Activated naive CD4-positive, alpha-beta T cell (primary cell): ENCODE results near the gene AP3M1.
A peak's percentile ranks its signal among the peaks of the same experiment; 100 is the strongest.
"Not testable (repeated sequence)": the region's sequence is repeated elsewhere in the genome, so short reads cannot be mapped to it uniquely, and the experiment has no call there.

ENCODE experiments used
- DNase-seq, 4 experiments: peaks; one replicate each; lab custom pipeline; 2025; lab: John Stamatoyannopoulos, UW

The AP3M1 gene, protein sequence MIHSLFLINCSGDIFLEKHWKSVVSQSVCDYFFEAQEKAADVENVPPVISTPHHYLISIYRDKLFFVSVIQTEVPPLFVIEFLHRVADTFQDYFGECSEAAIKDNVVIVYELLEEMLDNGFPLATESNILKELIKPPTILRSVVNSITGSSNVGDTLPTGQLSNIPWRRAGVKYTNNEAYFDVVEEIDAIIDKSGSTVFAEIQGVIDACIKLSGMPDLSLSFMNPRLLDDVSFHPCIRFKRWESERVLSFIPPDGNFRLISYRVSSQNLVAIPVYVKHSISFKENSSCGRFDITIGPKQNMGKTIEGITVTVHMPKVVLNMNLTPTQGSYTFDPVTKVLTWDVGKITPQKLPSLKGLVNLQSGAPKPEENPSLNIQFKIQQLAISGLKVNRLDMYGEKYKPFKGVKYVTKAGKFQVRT

DNA sequence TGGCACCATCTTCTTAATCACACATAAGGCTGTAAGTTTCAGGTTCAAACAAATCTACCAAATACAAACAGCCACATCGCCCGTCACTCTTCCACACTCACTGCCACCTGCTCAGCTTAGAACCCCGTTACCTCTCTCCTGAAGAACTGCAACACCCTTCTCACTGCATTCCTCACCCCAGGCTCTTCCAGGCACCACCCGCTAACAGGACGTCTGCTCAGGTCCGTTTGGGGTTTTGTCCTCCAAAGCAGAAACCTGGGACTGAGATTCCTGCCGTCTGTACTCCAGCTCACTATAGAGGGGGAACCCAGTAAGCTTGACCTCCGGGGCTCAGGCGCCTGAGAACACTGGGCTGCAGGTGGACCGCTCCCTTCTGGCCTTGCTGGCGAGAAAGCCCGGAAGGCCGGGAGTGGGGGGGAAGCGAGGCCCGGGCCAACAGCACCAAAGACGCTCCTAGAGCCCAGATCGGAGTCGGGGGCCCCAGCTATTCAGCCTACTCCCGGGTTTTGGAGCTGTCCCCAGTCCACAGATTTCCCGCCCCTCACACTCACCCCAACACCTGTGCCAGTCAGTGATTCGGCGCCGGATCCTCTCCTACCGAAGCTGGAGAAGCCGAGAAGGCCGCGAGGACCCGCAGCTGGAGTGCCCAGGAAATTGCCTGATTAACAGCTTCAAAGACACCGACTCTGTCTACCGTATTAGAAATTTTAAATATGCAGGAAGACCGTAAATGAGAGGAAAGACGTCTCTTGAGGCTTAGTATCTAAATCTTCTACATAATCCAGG lies at the start of gene AP3M1:
Gene AP3M1 (minus strand): TSS at position 625 of the 786 bp plus-strand sequence. CDS start 12,449 bp downstream, outside the sequence.
- peak; percentile 39 to 78 (median 61) for DNase-seq

- no peak for DNase-seq
Observed at GRCh38 chr10:74199315-74199714, 48.7 kb upstream of the AP3M1 start.

DNA sequence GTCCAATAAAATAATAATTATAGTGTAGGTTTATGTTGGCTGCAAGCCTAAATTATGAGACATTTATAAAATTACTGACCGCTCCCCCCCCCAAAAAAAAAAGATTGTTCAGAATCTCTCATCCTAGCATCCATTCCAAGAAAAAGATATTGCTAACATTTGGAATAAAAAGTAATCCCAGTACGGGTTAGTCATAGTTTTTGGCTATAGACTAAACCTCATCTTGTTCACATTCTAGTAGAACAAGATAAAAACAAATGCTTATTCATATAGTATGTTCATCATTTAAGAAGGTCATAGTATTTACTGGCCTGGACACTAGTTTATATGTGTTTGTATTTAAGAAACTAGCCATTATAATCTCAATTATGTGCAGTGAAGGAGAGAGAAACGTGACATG lies 44.4 kb upstream of the AP3M1 start:
- DNase-seq: no peak

GRCh38 chr10:74194545-74194944 lies 43.9 kb upstream of the AP3M1 start:
- DNase-seq: no peak

- no peak for DNase-seq
Observed at GRCh38 chr10:74190494-74190893, 39.9 kb upstream of the AP3M1 start.

DNA sequence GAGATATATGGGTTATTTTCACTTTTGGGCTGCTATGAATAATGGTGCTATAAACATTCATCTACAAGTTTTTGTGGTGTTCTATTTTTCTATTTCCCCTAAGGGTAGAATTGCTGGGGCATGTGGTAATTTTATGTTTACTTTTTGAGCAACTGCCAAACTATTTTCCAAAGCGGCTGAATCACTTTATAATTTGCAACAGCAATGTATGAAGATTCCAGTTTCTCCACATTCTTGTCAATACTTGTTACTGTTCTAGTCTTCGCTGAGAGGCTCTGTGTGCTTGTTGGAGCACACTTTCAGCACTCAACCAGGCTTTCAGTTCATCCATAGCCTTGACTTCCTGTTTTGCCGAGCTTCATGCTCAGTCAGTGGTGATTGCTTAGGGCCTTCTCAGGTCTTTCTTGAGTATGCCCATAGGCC lies 39.4 kb upstream of the AP3M1 start:
- DNase-seq: no peak

GRCh38 chr10:74188617-74189016 lies 38.0 kb upstream of the AP3M1 start:
- not testable (repeated sequence) for DNase-seq

- DNase-seq: no peak
Observed at GRCh38 chr10:74187237-74187636, 36.6 kb upstream of the AP3M1 start.

GRCh38 chr10:74186678-74187077 lies 36.0 kb upstream of the AP3M1 start:
- DNase-seq: no peak

- no peak for DNase-seq
Observed at GRCh38 chr10:74179111-74179710, 28.6 kb upstream of the AP3M1 start.

- DNase-seq: no peak
Observed at GRCh38 chr10:74178042-74178791, 27.6 kb upstream of the AP3M1 start.

GRCh38 chr10:74177140-74177677 lies 26.6 kb upstream of the AP3M1 start:
- peak in 3 of 4 experiments; percentile 6 to 25 (median 17) for DNase-seq

DNA sequence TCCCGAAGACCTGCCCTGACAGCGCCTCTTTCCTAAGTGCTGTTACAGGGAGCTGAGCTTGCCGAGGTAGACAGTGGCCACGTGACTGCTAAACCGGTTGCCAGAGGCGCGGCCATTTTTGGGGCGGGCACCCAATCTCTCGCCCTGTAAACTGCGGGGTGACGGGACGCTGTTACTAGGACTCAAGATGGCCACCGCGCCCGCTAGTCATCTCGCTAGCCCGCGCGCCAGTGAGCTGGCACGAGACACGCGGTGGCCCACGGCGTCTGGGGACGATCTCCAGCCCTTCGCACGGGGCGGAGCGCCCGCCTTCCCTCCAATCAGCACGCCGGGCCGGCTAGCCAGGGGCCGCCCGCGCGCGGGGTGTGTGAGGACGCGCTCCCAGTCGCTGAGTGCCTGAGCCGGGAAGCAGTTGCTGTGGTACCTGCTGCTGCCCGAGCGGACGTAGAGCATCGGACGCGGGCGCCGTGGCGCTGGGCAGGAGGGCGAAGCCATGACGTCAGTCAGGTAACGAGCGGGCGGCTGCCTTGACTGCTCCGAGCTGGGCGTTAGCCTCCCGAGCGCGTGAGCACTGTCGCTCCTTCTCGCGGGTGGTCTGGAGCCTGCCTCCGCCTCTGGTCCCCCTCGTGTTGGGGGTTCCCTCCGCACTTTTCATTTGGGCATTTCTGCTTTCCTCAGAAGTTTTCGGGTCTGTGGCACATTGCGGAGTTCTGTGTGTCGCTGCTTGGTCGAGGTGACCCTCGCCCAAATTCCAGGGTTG lies 25.9 kb upstream of the AP3M1 start:
- DNase-seq: peak; percentile 90 to 94 (median 92)

GRCh38 chr10:74175510-74176379 lies 25.1 kb upstream of the AP3M1 start:
- DNase-seq: no peak

GRCh38 chr10:74174521-74174920 lies 23.9 kb upstream of the AP3M1 start:
- DNase-seq: no peak

- DNase-seq: no peak
Observed at GRCh38 chr10:74171625-74172024, 21.0 kb upstream of the AP3M1 start.

- DNase-seq: no peak
Observed at GRCh38 chr10:74167443-74167842, 16.8 kb upstream of the AP3M1 start.

DNA sequence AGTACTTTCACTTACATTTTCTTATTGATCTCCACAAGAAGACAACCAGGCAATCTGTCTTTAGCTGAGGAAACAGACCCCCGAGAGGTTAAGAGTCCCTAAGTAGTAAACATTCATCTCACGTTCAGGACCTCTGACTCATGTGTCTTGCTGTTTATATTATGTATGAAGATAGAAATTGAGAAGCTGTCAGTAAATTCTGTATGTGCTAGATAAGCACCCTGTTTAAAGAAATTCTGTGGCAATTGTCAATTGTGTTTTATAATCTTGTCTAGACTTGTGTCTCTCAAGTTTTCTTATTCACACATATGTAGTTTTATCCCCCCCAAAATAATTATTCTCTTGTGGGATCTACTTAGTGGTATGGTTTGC lies 14.9 kb upstream of the AP3M1 start:
- no peak for DNase-seq

DNA sequence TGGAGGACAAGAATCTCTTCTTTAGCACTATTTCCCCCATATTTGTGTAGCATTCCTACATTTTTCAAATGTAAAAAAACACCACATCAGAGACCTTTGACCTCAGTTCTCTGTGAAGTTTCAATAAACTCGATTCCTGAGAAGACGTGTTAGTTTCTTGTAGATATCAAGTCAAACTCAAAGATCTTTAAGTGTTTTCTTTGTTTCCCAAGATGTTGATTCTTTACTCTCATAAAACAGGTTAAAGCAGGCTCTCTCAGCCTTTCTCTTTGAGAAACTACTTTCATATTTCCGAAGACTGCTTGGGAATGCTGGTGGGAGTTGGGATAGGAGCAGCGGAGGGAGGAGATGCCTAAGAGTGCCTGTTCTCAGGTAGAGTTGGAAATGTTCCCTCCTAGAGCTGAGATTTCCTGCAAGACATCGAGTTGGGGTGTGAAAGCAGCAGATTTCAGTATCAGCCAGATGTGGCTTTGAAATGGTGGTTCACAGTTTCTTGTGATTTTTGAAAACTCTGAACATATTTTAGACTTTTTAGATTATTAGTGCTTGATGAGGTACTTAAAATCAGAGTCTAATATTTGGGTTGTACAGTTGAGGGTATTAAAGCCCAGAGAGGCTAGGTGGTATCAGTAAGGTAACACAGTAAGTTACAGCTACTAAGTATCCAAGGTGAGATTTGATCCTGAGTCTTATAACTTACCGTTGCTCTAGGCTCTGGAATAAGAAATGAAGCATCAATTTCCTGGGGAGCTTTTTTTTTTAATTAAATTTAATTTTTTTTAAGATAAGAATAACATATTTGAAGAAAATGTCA lies 14.3 kb upstream of the AP3M1 start:
- no peak for DNase-seq
